ENCODE measurements around the gene LDHD. TPM values are rescaled to one million over a fixed set of nuclear protein-coding genes. Genes with fewer than 3 reads are reported as not detected.

Gene LDHD
- total and polyA plus RNA-seq, 9 of the 15 experiments (the other 6 are each of a cell fraction or from before 2014, with no cell fraction given): 0.19 to 0.86 (median 0.54) TPM; not detected in 3

GRCh38 chr16:75062135-75062975, 54.2 kb downstream of the LDHD start:
- Histone ChIP-seq H4K20me1 (replicated peaks; ENCODE audit: control insufficient read depth, insufficient read depth, low read length) (no peaks in the 10 kb centered on the region), H3K36me3 (ENCODE audit: control insufficient read depth, insufficient read depth, low read length) (no peaks in the 10 kb centered on the region), H3K9ac (ENCODE audit: insufficient read depth in 1 of 2, low read depth in 2 of 2, low read length in 2 of 2) (peak overlapping the region; percentile 65 to 88), H3K4me3 (no peak overlapping the region), H3K27ac (ENCODE audit: extremely low read depth, low read depth, low read length) (peak overlapping the region; percentile 84), H3K9me3 (replicated peaks; ENCODE audit: control insufficient read depth, insufficient read depth, low read depth, low read length) (no peaks in the 10 kb centered on the region), H3K4me2 (ENCODE audit: insufficient read depth, low read length) (peak overlapping the region; percentile 68), H2AFZ (ENCODE audit: low read depth, low read length) (peak overlapping the region; percentile 79), H3K27me3 (ENCODE audit: control insufficient read depth in 2 of 2, insufficient read depth in 2 of 2, low read length in 2 of 2) (no peaks in the 10 kb centered on the region), H3K79me2 (ENCODE audit: control insufficient read depth, insufficient read depth, low read length) (peaks cover 97% of the 10 kb centered on the region), H3K9me1 (ENCODE audit: control insufficient read depth, insufficient read depth, low read length) (no peaks in the 10 kb centered on the region), H3K4me1 (replicated peaks in 1 of 2; ENCODE audit: control insufficient read depth in 2 of 2, insufficient read depth in 2 of 2, low read length in 2 of 2) (peaks cover 35 to 74% of the 10 kb centered on the region in 2 experiments)
- in situ Hi-C loops (cut with MboI): no loop called here
- no TSS peak for BruUV-seq (replicated peaks)
- FAIRE-seq (peak; percentile 72), DNase-seq (ENCODE audit: extremely low read depth in 1 of 4, low spot score in 3 of 4) (peak; percentile 60 to 89 (median 68)), ATAC-seq (peak; percentile 73)
- ChIA-PET CTCF (ENCODE audit: low intra/inter-chr PET ratio) (no interaction called here), POLR2A (interaction anchor here (0.6 to 5.1 kb wide), 14 partner anchors 7 to 397 kb away, joined by 3 to 25 read pairs (median 3); partner anchors contain the start of gene RFWD3)
- intact Hi-C loops (cut with micrococcal nuclease): loop anchor here (1.0 kb wide), 1 partner anchor 19 kb away; no protein-coding TSS in a partner anchor
- 5% methylated on average over 22 of the region's 22 CpGs for WGBS (ENCODE audit: insufficient coverage, low coverage, missing lambda C conversion rate)
- 0 out of 2 replicates have a peak, but pooled peaks have one; percentile 42 for TF ChIP-seq ZNF764 (CRISPR knock-in tag; IDR thresholded peaks at IDR 0.05; ENCODE audit: low read depth)
- no peak for TF ChIP-seq ZBTB8A (IDR thresholded peaks at IDR 0.05; ENCODE audit: partially characterized antibody)
- TF ChIP-seq NFIC (IDR thresholded peaks at IDR 0.05): peak; percentile 40; the same call in 1 of the 2 replicates
- no peak for TF ChIP-seq NR2C1 (IDR thresholded peaks at IDR 0.05)
- no peak for TF ChIP-seq NR2C1 (tag; IDR thresholded peaks at IDR 0.05)
- peak; percentile 57 for TF ChIP-seq KDM5B (IDR thresholded peaks at IDR 0.05; ENCODE audit: insufficient replicate concordance, low read depth, low read length)
- peak; percentile 3; the same call in 1 of the 2 replicates for TF ChIP-seq STAT5A (IDR thresholded peaks at IDR 0.05; ENCODE audit: borderline replicate concordance, low read length)
- peak; percentile 16 to 24; a peak in 3 of 4 replicates for TF ChIP-seq RAD21 (CRISPR knock-in tag; conservative IDR thresholded peaks at IDR 0.05 in 1 of 2, IDR thresholded peaks at IDR 0.05 in 1 of 2)
- 0 out of 2 replicates have a peak, but pooled peaks have one; percentile 51 for TF ChIP-seq KAT7 (CRISPR knock-in tag; IDR thresholded peaks at IDR 0.05; ENCODE audit: borderline replicate concordance)
- peak; percentile 13 for TF ChIP-seq CHD4 (IDR thresholded peaks at IDR 0.05; ENCODE audit: insufficient read depth, insufficient replicate concordance, low read depth, low read length, poor library complexity, severe bottlenecking)
- no peak for TF ChIP-seq ATF1 (CRISPR knock-in tag; IDR thresholded peaks at IDR 0.05)
- TF ChIP-seq ATF1 (tag; IDR thresholded peaks at IDR 0.05): peak; percentile 60
- no peak for TF ChIP-seq SLC30A9 (CRISPR knock-in tag; IDR thresholded peaks at IDR 0.05)
- peak; percentile 34; the same call in 1 of the 2 replicates for TF ChIP-seq CBFA2T3 (IDR thresholded peaks at IDR 0.05)
- TF ChIP-seq PHF8 (IDR thresholded peaks at IDR 0.05; ENCODE audit: borderline replicate concordance, low read length): peak; percentile 24; the same call in 1 of the 2 replicates
- peak; percentile 31; the same call in 1 of the 2 replicates for TF ChIP-seq CTBP1 (IDR thresholded peaks at IDR 0.05; ENCODE audit: borderline replicate concordance)
- TF ChIP-seq ZNF395 (CRISPR knock-in tag; IDR thresholded peaks at IDR 0.05): peak; percentile 93
- no peak for TF ChIP-seq SUPT5H (IDR thresholded peaks at IDR 0.05)
- TF ChIP-seq SMARCA4 (IDR thresholded peaks at IDR 0.05): 0 out of 2 replicates have a peak, but pooled peaks have one; percentile 34
- TF ChIP-seq PPARD (CRISPR knock-in tag; IDR thresholded peaks at IDR 0.05): no peak
- TF ChIP-seq CREB3 (tag; conservative IDR thresholded peaks at IDR 0.05; ENCODE audit: low read depth): peak; percentile 24; the same call in 1 of the 2 replicates
